GM12874 (cell line): Measurements from ENCODE around the gene MED27.

Experiments
- CTCF ChIP-seq: IDR thresholded peaks from 2 replicates; pipeline ENCODE4 v1.5.1; 2011; ENCODE audit warnings: low read depth, mild to moderate bottlenecking, control low read depth, low read length, moderate library complexity; ENCODE audit not compliant: insufficient read depth

MED27 gene

GRCh38 chr9:132094314-132094791, 14.7 kb upstream of the MED27 start:
- TF ChIP-seq CTCF: no peak

DNA sequence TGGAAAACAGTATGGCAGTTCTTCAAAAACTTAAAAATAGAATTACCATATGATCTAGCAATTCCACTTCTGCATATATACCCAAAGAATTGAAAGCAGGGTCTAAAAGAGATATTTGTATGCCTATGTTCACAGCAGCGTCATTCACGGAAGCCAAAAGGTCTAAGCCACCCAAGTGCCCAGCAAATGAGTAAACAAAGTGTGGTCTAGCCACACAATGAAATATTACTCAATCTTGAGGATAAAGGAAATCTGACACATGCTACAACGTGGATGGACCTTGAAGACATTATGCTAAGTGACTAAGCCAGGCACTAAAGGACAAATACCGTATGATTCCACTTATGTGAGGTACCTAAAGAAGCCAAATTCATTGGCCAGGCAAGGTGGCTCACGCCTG, 11.1 kb upstream of the MED27 start:
- TF ChIP-seq CTCF: no peak

DNA sequence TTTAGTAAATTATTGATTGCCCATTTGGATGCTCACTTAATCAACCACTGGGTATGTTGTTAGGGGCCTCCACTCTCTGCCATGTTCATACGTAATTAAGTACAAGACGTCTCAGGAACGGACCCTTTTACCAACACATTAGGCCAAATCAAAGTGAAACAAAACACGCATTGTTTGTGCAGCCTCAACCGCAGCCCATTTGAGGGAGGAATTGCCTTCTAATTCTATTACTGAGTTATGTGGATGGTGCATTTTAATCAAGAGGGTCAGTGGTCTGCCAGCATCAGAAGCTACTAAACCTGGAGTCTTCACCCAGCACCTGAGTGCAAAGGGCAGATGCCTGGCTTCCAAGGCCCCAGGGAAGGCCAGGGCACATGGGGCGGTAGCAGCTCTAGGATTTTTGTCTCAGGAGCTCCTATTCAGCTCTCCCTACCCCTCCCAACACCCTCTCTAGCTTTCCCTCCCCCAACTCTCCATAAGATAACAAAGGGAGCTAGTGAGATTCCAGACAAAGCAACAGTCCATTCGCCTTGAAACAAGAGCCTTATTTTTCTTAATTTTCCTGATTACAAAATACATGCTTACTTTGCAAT, 7.9 kb upstream of the MED27 start:
- TF ChIP-seq CTCF: no peak

- no peak for TF ChIP-seq CTCF
Measured at GRCh38 chr9:132082188-132082587, 2.5 kb upstream of the MED27 start.

DNA sequence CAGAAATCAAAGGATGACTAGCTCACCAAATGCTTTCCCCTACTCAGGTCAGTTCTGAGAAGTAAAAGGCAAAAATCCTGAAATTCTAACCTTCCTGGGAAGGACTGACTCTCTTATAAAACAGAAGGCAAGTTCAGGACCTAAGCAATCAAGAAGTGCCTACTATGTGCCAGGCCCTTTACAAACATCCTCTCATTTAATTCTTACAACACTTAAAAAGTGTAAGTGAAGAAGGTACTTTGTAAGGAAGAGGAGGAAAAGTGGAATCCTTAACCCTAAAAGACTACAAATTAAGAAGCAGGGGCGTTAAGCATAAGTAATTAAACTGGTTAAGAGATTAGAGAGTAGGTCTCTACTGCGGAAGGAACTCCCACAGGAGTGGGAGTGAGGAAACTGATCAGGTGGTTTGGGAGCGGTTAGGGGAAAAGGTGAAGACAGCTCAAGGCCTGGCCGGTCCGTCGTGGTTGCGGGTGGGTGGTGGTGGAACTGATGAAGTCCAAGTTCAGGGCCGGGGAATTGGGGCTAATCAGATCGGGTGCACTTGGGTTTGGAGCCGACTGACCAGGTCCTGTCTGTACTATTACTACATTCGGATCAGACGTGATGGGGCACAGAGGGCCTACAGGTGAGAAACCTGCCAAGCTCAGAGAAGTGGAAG, 839 bp downstream of the MED27 start:
- TF ChIP-seq CTCF: no peak

- no peak for TF ChIP-seq CTCF
Measured at GRCh38 chr9:132077881-132078698, 1.6 kb downstream of the MED27 start.

GRCh38 chr9:132075853-132076252, 3.8 kb downstream of the MED27 start:
- no peak for TF ChIP-seq CTCF
